ENCODE data around the gene CD40. TPM values are rescaled to one million over a fixed set of nuclear protein-coding genes. Genes with fewer than 3 reads are reported as not detected.

Gene CD40
- polyA plus RNA-seq, 1 of the 3 experiments (the other 2 are of a cell fraction), result not detected

DNA sequence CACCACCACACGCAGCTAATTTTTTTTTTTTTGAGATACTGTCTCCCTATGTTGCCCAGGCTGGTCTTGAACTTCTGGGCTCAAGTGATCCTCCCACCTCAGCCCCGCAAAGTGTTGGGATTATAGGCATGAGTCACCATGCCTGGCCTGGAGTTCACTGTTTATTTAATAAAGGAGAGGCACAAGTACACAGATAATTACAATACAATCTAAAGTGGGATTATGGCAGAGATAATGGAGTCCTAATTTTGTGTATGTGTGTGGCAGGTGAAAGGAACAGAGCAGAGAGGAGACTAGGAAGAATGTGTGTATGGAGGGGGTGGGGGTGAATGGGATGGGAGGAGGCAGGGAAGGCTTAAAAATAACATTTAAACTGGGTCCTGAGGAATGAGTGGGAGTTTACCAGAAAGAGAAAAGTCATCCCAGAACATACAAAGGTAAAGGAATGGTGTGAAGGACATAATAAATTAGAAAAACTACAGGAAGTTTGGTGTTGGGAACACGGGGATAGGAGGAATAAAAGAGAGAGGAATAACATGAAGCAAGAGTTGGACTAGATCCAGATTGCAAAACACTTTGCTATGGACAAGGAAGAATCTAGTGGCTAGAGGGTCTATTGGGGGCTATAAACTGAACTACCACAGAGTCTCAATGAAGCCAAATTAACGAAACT, 32.8 kb upstream of the CD40 start (continued):
- no peak for TF ChIP-seq TCF12 (IDR thresholded peaks at IDR 0.05)

- Histone ChIP-seq H3K4me3 (ENCODE audit: low read depth in 2 of 2, low read length in 1 of 2) (no peak overlapping the region), H3K79me2 (ENCODE audit: insufficient read depth) (peaks cover 72% of the 10 kb centered on the region), H3K4me1 (ENCODE audit: control insufficient read depth in 1 of 2, insufficient read depth in 2 of 2, low read depth in 1 of 2, low read length in 1 of 2) (peaks cover 4 to 14% of the 10 kb centered on the region in 2 experiments; a peak in 3 of 4 replicates), H2AFZ (ENCODE audit: low read depth) (no peak overlapping the region), H3K9ac (no peak overlapping the region), H3K36me3 (replicated peaks in 1 of 2; ENCODE audit: control insufficient read depth in 1 of 2, insufficient read depth in 2 of 2, low read length in 1 of 2) (no peaks in the 10 kb centered on the region), H3K4me2 (0 out of 2 replicates have a peak overlapping the region, but pooled peaks have one; percentile 14), H3F3A (replicated peaks; ENCODE audit: insufficient read depth) (no peaks in the 10 kb centered on the region), H3K9me3 (no peaks in the 10 kb centered on the region), H4K20me1 (ENCODE audit: insufficient read depth) (peaks cover 72% of the 10 kb centered on the region), H3K27ac (ENCODE audit: low read depth in 2 of 2, low read length in 1 of 2) (no peak overlapping the region), H3K9me2 (no peaks in the 10 kb centered on the region), H3K27me3 (ENCODE audit: insufficient read depth) (no peaks in the 10 kb centered on the region)
- no peak for DNase-seq
- TF ChIP-seq ZBTB33 (IDR thresholded peaks at IDR 0.05; ENCODE audit: borderline replicate concordance, low read depth) (no peak), SMC3 (IDR thresholded peaks at IDR 0.05; ENCODE audit: low read depth, low read length) (peak; percentile 26; the same call in 1 of the 2 replicates), CTCF (IDR thresholded peaks at IDR 0.05) (peak; percentile 66), RAD21 (IDR thresholded peaks at IDR 0.05; ENCODE audit: low read length) (peak; percentile 53)
- ChIA-PET CTCF (interaction anchor here (1.0 to 2.8 kb wide), 7 partner anchors 36 to 104 kb away, joined by 3 to 21 read pairs (median 11); no protein-coding TSS in a partner anchor), POLR2A (no interaction called here)
- WGBS (ENCODE audit: low lambda C conversion rate), result 80% methylated on average over 8 of the region's 8 CpGs
Measured at GRCh38 chr20:46087161-46087560, 31.0 kb upstream of the CD40 start.

- Histone ChIP-seq H3K4me1 (ENCODE audit: control insufficient read depth in 1 of 2, insufficient read depth in 2 of 2, low read depth in 1 of 2, low read length in 1 of 2) (peaks cover 4 to 12% of the 10 kb centered on the region in 2 experiments; a peak in 3 of 4 replicates), H3K4me2 (peak overlapping the region; percentile 85), H3K9ac (peak overlapping the region; percentile 94), H3K79me2 (ENCODE audit: insufficient read depth) (peaks cover 58% of the 10 kb centered on the region), H3K4me3 (ENCODE audit: low read depth in 2 of 2, low read length in 1 of 2) (peak overlapping the region; percentile 78 to 94), H3F3A (replicated peaks; ENCODE audit: insufficient read depth) (no peaks in the 10 kb centered on the region), H3K36me3 (replicated peaks in 1 of 2; ENCODE audit: control insufficient read depth in 1 of 2, insufficient read depth in 2 of 2, low read length in 1 of 2) (no peaks in the 10 kb centered on the region), H3K27me3 (ENCODE audit: insufficient read depth) (no peaks in the 10 kb centered on the region), H3K9me3 (no peaks in the 10 kb centered on the region), H2AFZ (ENCODE audit: low read depth) (no peak overlapping the region), H4K20me1 (ENCODE audit: insufficient read depth) (peaks cover 58% of the 10 kb centered on the region), H3K27ac (ENCODE audit: low read depth in 2 of 2, low read length in 1 of 2) (peak overlapping the region; percentile 85 to 97), H3K9me2 (no peaks in the 10 kb centered on the region)
- WGBS (ENCODE audit: low lambda C conversion rate), result 4% methylated on average over 22 of the region's 22 CpGs
- POLR2A ChIA-PET, result no interaction called here
- TF ChIP-seq PBX3 (IDR thresholded peaks at IDR 0.05) (no peak), YY1 (IDR thresholded peaks at IDR 0.05; ENCODE audit: low read depth) (no peak), GATA2 (CRISPR knock-in tag; IDR thresholded peaks at IDR 0.05) (no peak), ELF1 (IDR thresholded peaks at IDR 0.05) (no peak), FOSL2 (IDR thresholded peaks at IDR 0.05; ENCODE audit: borderline replicate concordance, low read depth) (no peak), TAF1 (IDR thresholded peaks at IDR 0.05; ENCODE audit: borderline replicate concordance, low read depth, low read length) (no peak)
- CTCF ChIA-PET, result interaction anchor here (0.6 to 2.8 kb wide), 14 partner anchors 17 to 276 kb away, joined by 3 to 21 read pairs (median 4); partner anchors contain the start of gene SLC12A5
- no peak for DNase-seq
Measured at GRCh38 chr20:46088409-46089166, 29.5 kb upstream of the CD40 start.
